Tibial nerve (tissue), 4 donors: Measurements from ENCODE around the gene ENOX1. TPM values are rescaled to one million over a fixed set of nuclear protein-coding genes. Genes with fewer than 3 reads are reported as not detected.

Source experiments
- DNase-seq, 2 donors: peaks; one replicate each; pipeline ENCODE4 v3.0.0-alpha.2; 2019; ENCODE audit warnings: low spot score in 2 of 2
- H3K27ac ChIP-seq, 4 donors: fragments of 200-600 bp; sonication (generic) in 3 of 4; one replicate each; pipeline ENCODE4 v1.5.1; 2017 to 2019; ENCODE audit warnings: mild to moderate bottlenecking in 1 of 4
- H3K27me3 ChIP-seq, 2 donors: fragments of 200-600 bp; sonication (generic) in 1 of 2; one replicate each; pipeline versions ENCODE4 v1.5.1 to v1.6.0; 2017 to 2019
- H3K36me3 ChIP-seq, 3 donors: fragments of 200-600 bp; sonication (generic); one replicate each; pipeline ENCODE4 v1.5.1; 2018 to 2019
- H3K4me1 ChIP-seq, 4 donors: fragments of 200-600 bp; sonication (generic) in 3 of 4; one replicate each; pipeline ENCODE4 v1.5.1; 2017 to 2019
- H3K4me3 ChIP-seq, 4 donors: fragments of 200-600 bp; sonication (generic) in 3 of 4; one replicate each; pipeline ENCODE4 v1.5.1; 2017 to 2019; ENCODE audit warnings: mild to moderate bottlenecking in 1 of 4, moderate library complexity in 1 of 4
- H3K9me3 ChIP-seq, 4 donors: fragments of 200-600 bp; sonication (generic) in 3 of 4; one replicate each; pipeline ENCODE4 v1.5.1; 2017 to 2019
- EP300 ChIP-seq, 2 donors: sonication (generic); formaldehyde crosslinking; IDR thresholded peaks; one replicate each; pipeline ENCODE4 v1.6.1; 2017; ENCODE audit warnings: antibody characterized with exemption in 2 of 2, mild to moderate bottlenecking in 1 of 2
- POLR2A ChIP-seq, 2 donors: fragments of 450-650 bp; IDR thresholded peaks; one replicate each; pipeline ENCODE4 v1.6.1; 2017; ENCODE audit warnings: antibody characterized with exemption in 2 of 2, mild to moderate bottlenecking in 2 of 2, moderate library complexity in 2 of 2
- WGBS, 2 donors: methylation state at CpG; one replicate each; pipeline ENCODE4 v1.1.5; 2018; 5-methylcytosine and 5-hydroxymethylcytosine counted together
- total RNA-seq, 4 donors: library from RNA; depleted of rRNA; stranded (reverse); fragments of >200 nt; gene quantifications; one replicate each; pipeline ENCODE4 v1.1.0, GENCODE V29; 2016
- TF ChIP-seq, protein P1 (sequence below), 5 experiments: fragments of 200-600 bp in 3 of 5; fragments of 450-650 bp in 2 of 5; sonication (generic) in 3 of 5; IDR thresholded peaks; one replicate each; pipeline ENCODE4 v1.5.1; 2016 to 2019; ENCODE audit warnings: antibody characterized with exemption in 5 of 5, mild to moderate bottlenecking in 3 of 5, moderate library complexity in 2 of 5

ENOX1 gene
- total RNA-seq, 4 donors from 2014 or later, result 2.6 to 8.2 (median 4.6) TPM

GRCh38 chr13:43266936-43267615 lies 519.7 kb downstream of the ENOX1 start:
- no peaks in the 10 kb centered on the region for H3K4me1 ChIP-seq
- WGBS, 2 donors, result 73 to 74% methylated on average over 9 of the region's 9 CpGs
- H3K4me3 ChIP-seq, result no peak overlapping the region
- no peaks in the 10 kb centered on the region for H3K27me3 ChIP-seq
- no peaks in the 10 kb centered on the region for H3K9me3 ChIP-seq
- no peak for DNase-seq
- H3K27ac ChIP-seq, result no peak overlapping the region
- no peak for TF ChIP-seq POLR2A (IDR thresholded peaks at IDR 0.05)
- TF ChIP-seq EP300 (IDR thresholded peaks at IDR 0.05), result no peak
- TF ChIP-seq, protein P1, sequence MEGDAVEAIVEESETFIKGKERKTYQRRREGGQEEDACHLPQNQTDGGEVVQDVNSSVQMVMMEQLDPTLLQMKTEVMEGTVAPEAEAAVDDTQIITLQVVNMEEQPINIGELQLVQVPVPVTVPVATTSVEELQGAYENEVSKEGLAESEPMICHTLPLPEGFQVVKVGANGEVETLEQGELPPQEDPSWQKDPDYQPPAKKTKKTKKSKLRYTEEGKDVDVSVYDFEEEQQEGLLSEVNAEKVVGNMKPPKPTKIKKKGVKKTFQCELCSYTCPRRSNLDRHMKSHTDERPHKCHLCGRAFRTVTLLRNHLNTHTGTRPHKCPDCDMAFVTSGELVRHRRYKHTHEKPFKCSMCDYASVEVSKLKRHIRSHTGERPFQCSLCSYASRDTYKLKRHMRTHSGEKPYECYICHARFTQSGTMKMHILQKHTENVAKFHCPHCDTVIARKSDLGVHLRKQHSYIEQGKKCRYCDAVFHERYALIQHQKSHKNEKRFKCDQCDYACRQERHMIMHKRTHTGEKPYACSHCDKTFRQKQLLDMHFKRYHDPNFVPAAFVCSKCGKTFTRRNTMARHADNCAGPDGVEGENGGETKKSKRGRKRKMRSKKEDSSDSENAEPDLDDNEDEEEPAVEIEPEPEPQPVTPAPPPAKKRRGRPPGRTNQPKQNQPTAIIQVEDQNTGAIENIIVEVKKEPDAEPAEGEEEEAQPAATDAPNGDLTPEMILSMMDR (IDR thresholded peaks at IDR 0.05), result no peak
- H3K36me3 ChIP-seq, result peaks cover 0 to 2% (median 0%) of the 10 kb centered on the region in 3 donors

DNA sequence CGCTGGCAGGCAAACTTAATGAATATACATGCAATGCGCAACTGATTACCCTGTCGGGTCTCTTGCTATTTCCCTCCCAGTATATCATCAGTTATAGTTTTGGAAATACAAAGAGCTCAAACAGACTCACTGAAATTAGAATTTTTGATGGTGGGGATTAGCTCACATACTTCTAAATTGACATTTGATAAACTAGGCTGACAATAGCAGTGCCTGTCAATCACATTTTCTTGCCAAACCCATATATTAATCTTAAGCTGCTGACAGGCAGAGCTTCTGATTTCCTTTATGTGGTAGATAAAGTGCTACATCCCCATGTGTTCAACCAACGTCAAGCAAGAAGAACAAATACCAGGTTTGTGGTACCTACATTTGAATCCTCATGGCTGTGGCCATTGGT lies 521.7 kb downstream of the ENOX1 start:
- Histone ChIP-seq H3K4me1 (no peaks in the 10 kb centered on the region), H3K9me3 (no peaks in the 10 kb centered on the region), H3K4me3 (no peak overlapping the region), H3K27me3 (no peaks in the 10 kb centered on the region), H3K36me3 (peaks cover 0 to 2% (median 0%) of the 10 kb centered on the region in 3 donors), H3K27ac (no peak overlapping the region)
- no peak for DNase-seq
- TF ChIP-seq EP300 (IDR thresholded peaks at IDR 0.05) (no peak), POLR2A (IDR thresholded peaks at IDR 0.05) (no peak)
- TF ChIP-seq, protein P1 (IDR thresholded peaks at IDR 0.05), result no peak
- WGBS, 2 donors, result 51 to 69% methylated on average over 4 of the region's 4 CpGs

- no peak overlapping the region for H3K27ac ChIP-seq
- no peaks in the 10 kb centered on the region for H3K27me3 ChIP-seq
- H3K4me3 ChIP-seq, result no peak overlapping the region
- no peaks in the 10 kb centered on the region for H3K4me1 ChIP-seq
- WGBS, 2 donors, result 79 to 93% methylated on average over 1 of the region's 1 CpG
- DNase-seq, result no peak
- peaks cover 0 to 2% (median 0%) of the 10 kb centered on the region in 3 donors for H3K36me3 ChIP-seq
- TF ChIP-seq, protein P1 (IDR thresholded peaks at IDR 0.05), result no peak
- TF ChIP-seq EP300 (IDR thresholded peaks at IDR 0.05) (no peak), POLR2A (IDR thresholded peaks at IDR 0.05) (no peak)
- H3K9me3 ChIP-seq, result no peaks in the 10 kb centered on the region
These were observed 522.3 kb downstream of the ENOX1 start for GRCh38 chr13:43264458-43264857.

DNA sequence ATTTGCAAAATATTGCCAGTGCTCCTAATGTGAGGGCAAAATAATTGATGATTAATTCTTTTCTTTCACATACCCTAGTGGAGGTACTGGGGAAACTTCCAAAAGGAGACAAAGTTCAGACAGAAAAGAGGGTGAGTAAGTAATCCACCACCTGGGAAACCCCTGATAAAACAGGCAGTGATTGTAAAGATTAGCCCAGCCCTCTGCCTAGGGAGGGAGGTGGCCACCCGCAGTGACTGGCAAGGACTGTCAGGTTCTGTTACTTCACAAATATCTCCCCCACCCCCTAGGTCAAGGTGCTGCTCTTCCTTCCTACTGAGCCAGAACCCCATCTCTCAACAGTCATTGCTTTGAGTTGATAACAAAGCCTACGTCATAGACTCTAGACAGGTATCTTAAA lies 523.7 kb downstream of the ENOX1 start:
- H3K27me3 ChIP-seq, result no peaks in the 10 kb centered on the region
- peaks cover 0 to 2% (median 0%) of the 10 kb centered on the region in 3 donors for H3K36me3 ChIP-seq
- H3K4me1 ChIP-seq, result no peaks in the 10 kb centered on the region
- H3K27ac ChIP-seq, result no peak overlapping the region
- TF ChIP-seq POLR2A (IDR thresholded peaks at IDR 0.05), result no peak
- TF ChIP-seq, protein P1 (IDR thresholded peaks at IDR 0.05), result no peak
- no peak for TF ChIP-seq EP300 (IDR thresholded peaks at IDR 0.05)
- DNase-seq, result no peak
- no peak overlapping the region for H3K4me3 ChIP-seq
- WGBS, 2 donors, result 81 to 85% methylated on average over 2 of the region's 2 CpGs
- no peaks in the 10 kb centered on the region for H3K9me3 ChIP-seq

DNA sequence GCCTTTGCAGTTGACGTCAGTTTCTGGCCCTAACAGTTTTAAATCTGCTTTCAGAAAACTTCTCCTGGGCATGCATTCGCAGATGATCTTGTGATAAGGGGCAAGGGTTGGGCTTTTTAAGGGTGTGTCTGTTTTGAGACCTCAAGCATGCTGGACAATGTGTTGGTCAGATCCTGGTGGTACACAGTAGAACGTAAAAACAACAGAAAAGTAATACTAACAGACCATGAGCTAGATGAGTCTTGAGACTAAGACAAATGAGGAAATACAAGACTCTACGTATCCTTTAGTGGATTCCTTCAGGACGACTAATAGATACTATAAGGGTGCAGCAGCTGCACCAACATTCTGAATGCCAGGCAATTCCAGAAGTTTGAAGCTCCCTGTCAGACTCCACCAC lies 525.8 kb downstream of the ENOX1 start:
- TF ChIP-seq POLR2A (IDR thresholded peaks at IDR 0.05) (no peak), EP300 (IDR thresholded peaks at IDR 0.05) (no peak)
- TF ChIP-seq, protein P1 (IDR thresholded peaks at IDR 0.05), result no peak
- WGBS, 2 donors, result 85 to 86% methylated on average over 5 of the region's 5 CpGs
- Histone ChIP-seq H3K27ac (no peak overlapping the region), H3K27me3 (no peaks in the 10 kb centered on the region), H3K4me3 (no peak overlapping the region), H3K9me3 (no peaks in the 10 kb centered on the region), H3K4me1 (no peaks in the 10 kb centered on the region), H3K36me3 (no peaks in the 10 kb centered on the region)
- no peak for DNase-seq
